ENCODE measurements around the gene TOM1L1.

GRCh38 chr17:54907376-54907775 lies 6.7 kb downstream of the TOM1L1 start:
- TF ChIP-seq POLR2A (IDR thresholded peaks at IDR 0.05) (no peak), CTCF (IDR thresholded peaks at IDR 0.05) (no peak)

All from vagina (tissue), 2 donors.